PFSK-1 (cell line): Measurements from ENCODE around the gene NR3C2.

Experiments used
- TAF1 ChIP-seq: IDR thresholded peaks from 2 replicates; pipeline ENCODE4 v1.6.1; 2012; ENCODE audit warnings: low read length, control low read depth, borderline replicate concordance; ENCODE audit not compliant: insufficient read depth
- TF ChIP-seq, protein P1 (sequence below), 2 experiments: IDR thresholded peaks; 2 replicates each; pipeline versions ENCODE4 v1.6.1 to v1.8.0; 2011 to 2012; ENCODE audit warnings: low read depth in 2 of 2, low read length in 2 of 2, control low read depth in 1 of 2, inconsistent platforms in 1 of 2, mild to moderate bottlenecking in 1 of 2, moderate library complexity in 1 of 2; ENCODE audit not compliant: insufficient read depth in 1 of 2

DNA sequence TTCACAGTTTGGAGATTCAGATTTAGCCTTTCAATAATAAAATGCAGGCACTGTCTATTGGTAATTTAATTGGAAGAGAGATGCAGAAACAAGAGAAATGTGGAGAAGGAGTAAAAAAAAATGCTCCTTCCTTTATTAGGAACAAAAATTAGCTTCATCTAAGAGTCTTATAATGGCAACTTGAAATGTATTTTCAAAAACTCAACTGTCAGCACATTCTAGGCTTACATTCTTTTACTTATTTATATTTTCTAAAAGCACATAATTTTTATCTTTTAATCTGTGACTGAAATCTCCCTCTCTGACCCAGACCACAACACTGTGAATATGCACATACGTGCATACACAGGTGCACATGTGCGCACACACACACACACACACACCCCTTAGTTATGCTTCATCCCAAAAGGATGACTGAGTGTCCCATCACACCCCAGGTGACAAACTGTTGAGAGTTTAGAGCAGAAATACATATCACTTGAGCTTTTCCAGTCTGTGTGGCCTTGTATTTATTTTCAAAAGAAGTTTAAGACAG, 29.7 kb downstream of the NR3C2 start:
- TF ChIP-seq TAF1 = no peak
- TF ChIP-seq, protein P1, sequence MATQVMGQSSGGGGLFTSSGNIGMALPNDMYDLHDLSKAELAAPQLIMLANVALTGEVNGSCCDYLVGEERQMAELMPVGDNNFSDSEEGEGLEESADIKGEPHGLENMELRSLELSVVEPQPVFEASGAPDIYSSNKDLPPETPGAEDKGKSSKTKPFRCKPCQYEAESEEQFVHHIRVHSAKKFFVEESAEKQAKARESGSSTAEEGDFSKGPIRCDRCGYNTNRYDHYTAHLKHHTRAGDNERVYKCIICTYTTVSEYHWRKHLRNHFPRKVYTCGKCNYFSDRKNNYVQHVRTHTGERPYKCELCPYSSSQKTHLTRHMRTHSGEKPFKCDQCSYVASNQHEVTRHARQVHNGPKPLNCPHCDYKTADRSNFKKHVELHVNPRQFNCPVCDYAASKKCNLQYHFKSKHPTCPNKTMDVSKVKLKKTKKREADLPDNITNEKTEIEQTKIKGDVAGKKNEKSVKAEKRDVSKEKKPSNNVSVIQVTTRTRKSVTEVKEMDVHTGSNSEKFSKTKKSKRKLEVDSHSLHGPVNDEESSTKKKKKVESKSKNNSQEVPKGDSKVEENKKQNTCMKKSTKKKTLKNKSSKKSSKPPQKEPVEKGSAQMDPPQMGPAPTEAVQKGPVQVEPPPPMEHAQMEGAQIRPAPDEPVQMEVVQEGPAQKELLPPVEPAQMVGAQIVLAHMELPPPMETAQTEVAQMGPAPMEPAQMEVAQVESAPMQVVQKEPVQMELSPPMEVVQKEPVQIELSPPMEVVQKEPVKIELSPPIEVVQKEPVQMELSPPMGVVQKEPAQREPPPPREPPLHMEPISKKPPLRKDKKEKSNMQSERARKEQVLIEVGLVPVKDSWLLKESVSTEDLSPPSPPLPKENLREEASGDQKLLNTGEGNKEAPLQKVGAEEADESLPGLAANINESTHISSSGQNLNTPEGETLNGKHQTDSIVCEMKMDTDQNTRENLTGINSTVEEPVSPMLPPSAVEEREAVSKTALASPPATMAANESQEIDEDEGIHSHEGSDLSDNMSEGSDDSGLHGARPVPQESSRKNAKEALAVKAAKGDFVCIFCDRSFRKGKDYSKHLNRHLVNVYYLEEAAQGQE (IDR thresholded peaks at IDR 0.05; ENCODE audit: insufficient read depth in 1 of 2, low read depth in 2 of 2, low read length in 2 of 2) = no peak
